ENCODE data around the gene CACNA2D3. TPM values are rescaled to one million over a fixed set of nuclear protein-coding genes. Genes with fewer than 3 reads are reported as not detected.

Gene CACNA2D3
- polyA plus RNA-seq, 3 donors = 8.3 to 21.5 (median 10.4) TPM

DNA sequence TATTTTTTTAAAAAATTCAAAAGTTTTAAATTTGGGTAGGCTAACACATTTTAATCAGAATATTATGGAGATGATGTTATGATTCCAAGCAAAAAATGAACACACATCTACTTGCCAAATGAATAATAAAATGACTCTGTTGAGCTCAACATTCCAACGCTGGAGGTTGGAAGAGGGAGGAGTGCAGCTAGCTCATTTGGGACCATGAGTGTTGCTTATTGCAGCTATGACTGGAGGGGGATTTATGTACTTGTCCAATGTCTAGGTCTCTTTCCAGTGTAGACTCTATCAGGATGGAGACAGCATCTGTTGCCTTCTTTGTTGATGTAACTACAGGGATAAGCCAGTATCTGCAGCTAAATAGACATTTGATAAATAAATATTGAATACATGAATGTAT lies 310.6 kb downstream of the CACNA2D3 start:
- Mint-ChIP-seq H3K27ac (no peak overlapping the region), H3K4me1 (no peaks in the 10 kb centered on the region), H3K9me3 (peaks cover 0 to 3% (median 0%) of the 10 kb centered on the region in 7 donors), H3K4me3 (no peak overlapping the region), H3K36me3 (no peaks in the 10 kb centered on the region), H3K27me3 (ENCODE audit: low read depth in 3 of 3) (peaks cover 0 to 2% (median 0%) of the 10 kb centered on the region in 3 donors)
- 71% methylated on average over 1 of the region's 1 CpG for WGBS (ENCODE audit: insufficient coverage)
- H3K79me2 ChIP-seq (ENCODE audit: insufficient read depth, low read length) = no peaks in the 10 kb centered on the region
- H3K36me3 ChIP-seq (replicated peaks in 1 of 2; ENCODE audit: control insufficient read depth in 1 of 2, insufficient read depth in 2 of 2, low read length in 2 of 2) = no peaks in the 10 kb centered on the region
- H3K4me1 ChIP-seq (ENCODE audit: control insufficient read depth in 1 of 2, insufficient read depth in 2 of 2, low read length in 2 of 2) = no peaks in the 10 kb centered on the region
- H3K27ac ChIP-seq (ENCODE audit: low read depth in 1 of 2, low read length in 2 of 2) = no peak overlapping the region
- no peaks in the 10 kb centered on the region for H3K27me3 ChIP-seq (ENCODE audit: control insufficient read depth in 2 of 2, insufficient read depth in 2 of 2, low read length in 2 of 2)
- H4K20me1 ChIP-seq (ENCODE audit: insufficient read depth, low read length) = no peaks in the 10 kb centered on the region
- H3K9me3 ChIP-seq (replicated peaks in 1 of 2; ENCODE audit: control insufficient read depth in 1 of 2, insufficient read depth in 1 of 2, low read length in 2 of 2) = no peaks in the 10 kb centered on the region
- H3K9ac ChIP-seq (ENCODE audit: insufficient read depth, low read length, poor library complexity, severe bottlenecking) = no peak overlapping the region
- no peak for DNase-seq
- intact Hi-C loops (cut with micrococcal nuclease) = no loop called here
- TF ChIP-seq, protein P1, sequence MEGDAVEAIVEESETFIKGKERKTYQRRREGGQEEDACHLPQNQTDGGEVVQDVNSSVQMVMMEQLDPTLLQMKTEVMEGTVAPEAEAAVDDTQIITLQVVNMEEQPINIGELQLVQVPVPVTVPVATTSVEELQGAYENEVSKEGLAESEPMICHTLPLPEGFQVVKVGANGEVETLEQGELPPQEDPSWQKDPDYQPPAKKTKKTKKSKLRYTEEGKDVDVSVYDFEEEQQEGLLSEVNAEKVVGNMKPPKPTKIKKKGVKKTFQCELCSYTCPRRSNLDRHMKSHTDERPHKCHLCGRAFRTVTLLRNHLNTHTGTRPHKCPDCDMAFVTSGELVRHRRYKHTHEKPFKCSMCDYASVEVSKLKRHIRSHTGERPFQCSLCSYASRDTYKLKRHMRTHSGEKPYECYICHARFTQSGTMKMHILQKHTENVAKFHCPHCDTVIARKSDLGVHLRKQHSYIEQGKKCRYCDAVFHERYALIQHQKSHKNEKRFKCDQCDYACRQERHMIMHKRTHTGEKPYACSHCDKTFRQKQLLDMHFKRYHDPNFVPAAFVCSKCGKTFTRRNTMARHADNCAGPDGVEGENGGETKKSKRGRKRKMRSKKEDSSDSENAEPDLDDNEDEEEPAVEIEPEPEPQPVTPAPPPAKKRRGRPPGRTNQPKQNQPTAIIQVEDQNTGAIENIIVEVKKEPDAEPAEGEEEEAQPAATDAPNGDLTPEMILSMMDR (IDR thresholded peaks at IDR 0.05) = no peak
- no peak overlapping the region for H2AFZ ChIP-seq (ENCODE audit: insufficient read depth, low read depth, low read length, poor library complexity, severe bottlenecking)
- no peak overlapping the region for H3K4me3 ChIP-seq (replicated peaks in 1 of 3; ENCODE audit: low read depth in 2 of 3, low read length in 3 of 3)
- H3K4me2 ChIP-seq (replicated peaks; ENCODE audit: extremely low read depth, low read length, poor library complexity, severe bottlenecking) = no peak overlapping the region

DNA sequence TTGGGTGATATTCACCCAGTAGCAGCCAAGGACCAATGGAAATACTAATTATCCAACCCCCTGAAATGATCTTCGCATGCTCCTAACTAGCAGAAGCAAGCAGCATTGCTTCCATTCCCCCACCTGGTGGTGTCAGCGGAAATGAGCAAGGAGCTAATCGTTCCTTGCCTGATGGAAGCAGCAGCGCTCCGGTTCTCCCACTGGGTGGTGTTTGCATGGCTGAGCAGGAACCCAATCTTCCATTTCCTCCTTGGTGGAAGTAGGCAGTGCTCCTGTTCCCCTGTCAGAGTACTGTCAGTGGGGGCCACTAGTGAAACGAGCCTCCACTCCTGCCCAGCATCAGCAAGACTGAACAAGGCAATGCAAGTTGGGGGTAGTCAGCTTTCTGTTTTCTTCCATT lies 311.5 kb downstream of the CACNA2D3 start:
- intact Hi-C loops (cut with micrococcal nuclease) = no loop called here
- H3K27ac ChIP-seq (ENCODE audit: low read depth in 1 of 2, low read length in 2 of 2) = no peak overlapping the region
- TF ChIP-seq, protein P1 (IDR thresholded peaks at IDR 0.05) = no peak

More for the DNA sequence above, 311.5 kb downstream of the CACNA2D3 start:
- H3K9ac ChIP-seq (ENCODE audit: insufficient read depth, low read length, poor library complexity, severe bottlenecking) = no peak overlapping the region
- no peaks in the 10 kb centered on the region for H4K20me1 ChIP-seq (ENCODE audit: insufficient read depth, low read length)
- no peaks in the 10 kb centered on the region for H3K27me3 ChIP-seq (ENCODE audit: control insufficient read depth in 2 of 2, insufficient read depth in 2 of 2, low read length in 2 of 2)
- H3K4me3 Mint-ChIP-seq = no peak overlapping the region
- no peak for DNase-seq
- H3K79me2 ChIP-seq (ENCODE audit: insufficient read depth, low read length) = no peaks in the 10 kb centered on the region
- no peaks in the 10 kb centered on the region for H3K36me3 ChIP-seq (replicated peaks in 1 of 2; ENCODE audit: control insufficient read depth in 1 of 2, insufficient read depth in 2 of 2, low read length in 2 of 2)
- H3K4me3 ChIP-seq (replicated peaks in 1 of 3; ENCODE audit: low read depth in 2 of 3, low read length in 3 of 3) = no peak overlapping the region
- H3K4me1 ChIP-seq (ENCODE audit: control insufficient read depth in 1 of 2, insufficient read depth in 2 of 2, low read length in 2 of 2) = no peaks in the 10 kb centered on the region
- peaks cover 0 to 3% (median 0%) of the 10 kb centered on the region in 7 donors for H3K9me3 Mint-ChIP-seq
- H3K9me3 ChIP-seq (replicated peaks in 1 of 2; ENCODE audit: control insufficient read depth in 1 of 2, insufficient read depth in 1 of 2, low read length in 2 of 2) = no peaks in the 10 kb centered on the region
- H3K4me2 ChIP-seq (replicated peaks; ENCODE audit: extremely low read depth, low read length, poor library complexity, severe bottlenecking) = no peak overlapping the region
- no peak overlapping the region for H2AFZ ChIP-seq (ENCODE audit: insufficient read depth, low read depth, low read length, poor library complexity, severe bottlenecking)
- H3K36me3 Mint-ChIP-seq = no peaks in the 10 kb centered on the region
- no peak overlapping the region for H3K27ac Mint-ChIP-seq
- WGBS (ENCODE audit: insufficient coverage) = 43% methylated on average over 3 of the region's 6 CpGs
- H3K27me3 Mint-ChIP-seq (ENCODE audit: low read depth in 3 of 3) = peaks cover 0 to 2% (median 0%) of the 10 kb centered on the region in 3 donors
- no peaks in the 10 kb centered on the region for H3K4me1 Mint-ChIP-seq

Measured in CD14-positive monocyte (primary cell).